ENCODE data around the gene USP11. TPM values are rescaled to one million over a fixed set of nuclear protein-coding genes. Genes with fewer than 3 reads are reported as not detected.

The USP11 gene
- total RNA-seq, 4 donors from 2014 or later, result 23.8 to 47.8 (median 28.1) TPM

DNA sequence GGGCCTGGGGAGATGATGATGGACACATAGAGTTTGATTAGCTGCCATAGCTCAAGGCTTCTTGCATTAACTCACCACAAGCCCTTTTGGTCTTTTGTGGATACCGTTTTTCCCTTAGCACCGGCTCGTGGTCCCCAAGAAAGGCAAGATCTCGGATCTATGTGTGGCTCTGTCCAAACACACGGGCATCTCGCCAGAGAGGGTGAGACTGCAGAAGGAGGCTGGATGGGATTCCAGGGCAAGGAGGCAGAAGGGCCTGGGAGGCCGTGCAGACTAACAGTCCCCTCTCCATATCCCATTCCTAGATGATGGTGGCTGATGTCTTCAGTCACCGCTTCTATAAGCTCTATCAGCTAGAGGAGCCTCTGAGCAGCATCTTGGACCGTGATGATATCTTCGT lies 9.5 kb downstream of the USP11 start:
- TF ChIP-seq, protein P1, sequence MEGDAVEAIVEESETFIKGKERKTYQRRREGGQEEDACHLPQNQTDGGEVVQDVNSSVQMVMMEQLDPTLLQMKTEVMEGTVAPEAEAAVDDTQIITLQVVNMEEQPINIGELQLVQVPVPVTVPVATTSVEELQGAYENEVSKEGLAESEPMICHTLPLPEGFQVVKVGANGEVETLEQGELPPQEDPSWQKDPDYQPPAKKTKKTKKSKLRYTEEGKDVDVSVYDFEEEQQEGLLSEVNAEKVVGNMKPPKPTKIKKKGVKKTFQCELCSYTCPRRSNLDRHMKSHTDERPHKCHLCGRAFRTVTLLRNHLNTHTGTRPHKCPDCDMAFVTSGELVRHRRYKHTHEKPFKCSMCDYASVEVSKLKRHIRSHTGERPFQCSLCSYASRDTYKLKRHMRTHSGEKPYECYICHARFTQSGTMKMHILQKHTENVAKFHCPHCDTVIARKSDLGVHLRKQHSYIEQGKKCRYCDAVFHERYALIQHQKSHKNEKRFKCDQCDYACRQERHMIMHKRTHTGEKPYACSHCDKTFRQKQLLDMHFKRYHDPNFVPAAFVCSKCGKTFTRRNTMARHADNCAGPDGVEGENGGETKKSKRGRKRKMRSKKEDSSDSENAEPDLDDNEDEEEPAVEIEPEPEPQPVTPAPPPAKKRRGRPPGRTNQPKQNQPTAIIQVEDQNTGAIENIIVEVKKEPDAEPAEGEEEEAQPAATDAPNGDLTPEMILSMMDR (IDR thresholded peaks at IDR 0.05; ENCODE audit: low read depth), result no peak

DNA sequence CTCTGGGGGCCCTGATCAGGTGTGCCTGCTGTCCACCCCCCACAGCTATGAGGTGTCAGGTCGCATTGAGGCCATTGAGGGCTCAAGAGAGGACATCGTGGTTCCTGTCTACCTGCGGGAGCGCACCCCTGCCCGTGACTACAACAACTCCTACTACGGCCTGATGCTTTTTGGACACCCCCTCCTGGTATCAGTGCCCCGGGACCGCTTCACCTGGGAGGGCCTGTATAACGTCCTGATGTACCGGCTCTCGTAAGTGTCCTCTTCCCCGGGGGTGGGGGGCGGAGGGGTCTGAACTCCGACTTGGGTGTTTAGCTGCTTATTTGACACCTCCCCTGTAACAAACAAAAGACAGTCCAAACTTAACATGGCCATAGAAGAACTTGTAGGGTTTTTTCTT lies 10.5 kb downstream of the USP11 start:
- TF ChIP-seq, protein P1 (IDR thresholded peaks at IDR 0.05; ENCODE audit: low read depth), result no peak

DNA sequence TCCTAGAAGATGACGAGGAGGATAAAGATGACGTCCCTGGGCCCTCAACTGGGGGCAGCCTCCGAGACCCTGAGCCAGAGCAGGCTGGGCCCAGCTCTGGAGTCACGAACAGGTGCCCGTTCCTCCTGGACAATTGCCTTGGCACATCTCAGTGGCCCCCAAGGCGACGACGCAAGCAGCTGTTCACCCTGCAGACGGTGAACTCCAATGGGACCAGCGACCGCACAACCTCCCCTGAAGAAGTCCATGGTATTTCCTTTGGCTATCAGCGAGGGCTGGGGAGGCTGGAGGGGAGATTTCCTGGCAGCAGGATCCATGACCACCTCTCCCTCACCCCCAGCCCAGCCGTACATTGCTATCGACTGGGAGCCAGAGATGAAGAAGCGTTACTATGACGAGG lies 11.9 kb downstream of the USP11 start:
- TF ChIP-seq, protein P1 (IDR thresholded peaks at IDR 0.05; ENCODE audit: low read depth), result no peak

DNA sequence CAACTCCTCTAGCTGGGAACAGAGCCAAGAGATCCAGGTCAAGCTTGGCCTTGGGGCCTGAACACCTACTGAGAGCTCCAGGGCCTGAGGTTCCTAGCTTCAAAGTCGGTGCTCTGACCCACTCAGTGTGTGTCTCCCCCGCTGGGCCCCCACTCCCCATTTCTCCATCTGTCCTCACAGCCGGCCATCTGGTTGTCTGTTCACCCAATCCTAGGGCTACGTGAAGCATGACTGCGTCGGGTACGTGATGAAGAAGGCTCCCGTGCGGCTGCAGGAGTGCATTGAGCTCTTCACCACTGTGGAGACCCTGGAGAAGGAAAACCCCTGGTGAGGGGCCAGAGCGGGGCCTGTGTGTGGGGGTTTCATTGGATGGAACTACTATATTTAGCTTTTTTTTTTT lies 12.3 kb downstream of the USP11 start:
- TF ChIP-seq, protein P1 (IDR thresholded peaks at IDR 0.05; ENCODE audit: low read depth), result no peak

DNA sequence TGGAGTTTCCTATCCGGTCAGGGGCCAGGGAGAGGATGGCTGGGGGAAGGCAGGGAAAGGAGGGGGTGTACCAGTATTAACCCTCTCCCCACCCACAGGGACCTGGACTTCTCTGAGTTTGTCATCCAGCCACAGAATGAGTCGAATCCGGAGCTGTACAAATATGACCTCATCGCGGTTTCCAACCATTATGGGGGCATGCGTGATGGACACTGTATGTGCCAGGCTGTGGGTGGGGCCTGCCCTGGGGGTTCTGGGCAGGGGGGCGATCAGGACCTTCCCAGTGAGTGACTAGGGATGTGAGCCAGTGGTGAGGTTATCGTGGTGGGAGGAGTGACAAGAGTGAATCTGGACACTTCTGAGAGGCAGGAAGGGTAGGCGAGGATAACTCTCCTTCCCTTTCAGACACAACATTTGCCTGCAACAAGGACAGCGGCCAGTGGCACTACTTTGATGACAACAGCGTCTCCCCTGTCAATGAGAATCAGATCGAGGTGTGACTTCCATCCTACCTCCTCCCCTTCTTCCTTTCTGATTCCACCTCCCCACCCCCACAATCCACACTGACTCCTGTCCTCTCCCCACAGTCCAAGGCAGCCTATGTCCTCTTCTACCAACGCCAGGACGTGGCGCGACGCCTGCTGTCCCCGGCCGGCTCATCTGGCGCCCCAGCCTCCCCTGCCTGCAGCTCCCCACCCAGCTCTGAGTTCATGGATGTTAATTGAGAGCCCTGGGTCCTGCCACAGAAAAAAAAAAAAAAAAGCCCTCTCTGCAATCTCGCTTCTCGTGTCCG lies 14.6 kb downstream of the USP11 start:
- TF ChIP-seq, protein P1 (IDR thresholded peaks at IDR 0.05; ENCODE audit: low read depth), result no peak

DNA sequence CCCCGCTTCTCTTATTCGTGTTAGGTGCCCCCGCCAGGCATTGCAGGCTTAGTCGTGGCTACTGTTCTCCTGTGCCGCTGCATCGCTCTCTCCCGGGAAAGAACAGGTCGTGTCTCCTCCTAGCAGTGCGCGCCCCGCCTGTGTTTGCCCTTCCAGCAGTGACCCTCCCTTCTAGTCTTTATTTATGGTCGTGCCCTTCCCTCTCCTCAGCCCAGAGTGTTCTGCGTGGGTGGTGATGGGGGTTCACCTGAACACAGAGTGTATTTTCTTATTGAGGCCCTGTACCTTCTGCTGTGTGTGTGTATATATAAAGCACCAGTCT lies 15.2 kb downstream of the USP11 start:
- TF ChIP-seq, protein P1 (IDR thresholded peaks at IDR 0.05; ENCODE audit: low read depth), result no peak

DNA sequence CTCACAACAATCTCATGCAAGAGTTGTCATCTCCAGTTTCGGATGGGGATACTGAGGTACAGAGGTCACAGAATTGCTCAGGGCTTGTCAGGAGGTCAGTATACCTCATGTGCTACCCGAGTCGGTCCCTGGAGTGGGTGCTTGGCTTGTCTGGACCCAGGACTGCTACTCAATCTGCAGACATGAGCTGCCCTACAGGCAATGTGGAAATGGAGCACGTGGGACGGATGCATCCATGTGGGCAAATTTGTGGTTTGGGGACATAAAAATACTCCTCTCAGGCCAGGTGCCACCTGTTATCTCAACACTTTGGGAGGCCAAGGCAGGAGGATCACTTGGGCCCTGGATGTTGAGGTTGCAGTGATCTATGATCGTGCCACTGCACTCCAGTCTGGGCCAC lies 15.8 kb downstream of the USP11 start:
- TF ChIP-seq, protein P1 (IDR thresholded peaks at IDR 0.05; ENCODE audit: low read depth), result no peak
